Right ventricle myocardium inferior (tissue), 1 donor: Measurements from ENCODE around the gene TCERG1. TPM values are rescaled to one million over a fixed set of nuclear protein-coding genes. Genes with fewer than 3 reads are reported as not detected.
"Not testable (repeated sequence)": the region's sequence is repeated elsewhere in the genome, so short reads cannot be mapped to it uniquely, and the experiment has no call there.

Experiments
- ATAC-seq: fragments of 200-7000 bp; cut with Tn5 transposase; one replicate; pipeline ENCODE4 v1.9.1; 2020; ENCODE audit warnings: mild to moderate bottlenecking, moderate library complexity
- DNase-seq: peaks from one replicate; pipeline ENCODE4 v3.0.0; 2021; ENCODE audit errors: missing footprints
- intact Hi-C: fragments of 100-400 bp; cut with DNase I; formaldehyde crosslinking; loops from one replicate; pipeline ENCODE4 v1.11.0; 2022
- total RNA-seq: library from RNA; stranded (reverse); fragmentation: NEBNext Ultra II Directional; extraction: Animal tissue kit (Norgen Biotek cat#: 25700); gene quantifications from one replicate; pipeline ENCODE4 v1.2.1, GENCODE V29; 2021
- donor health status: DM: no; HTN: yes; CAD: no; lungs with severe emphysema.

TCERG1 gene
- total RNA-seq, 1 donor from 2014 or later, result 16.4 TPM

GRCh38 chr5:146548781-146549449, 101.8 kb downstream of the TCERG1 start:
- no peak for ATAC-seq
- intact Hi-C loops, result no loop called here

GRCh38 chr5:146549615-146550014, 102.5 kb downstream of the TCERG1 start:
- intact Hi-C loops, result no loop called here
- no peak for ATAC-seq

More at GRCh38 chr5:146548781-146549449, 101.8 kb downstream of the TCERG1 start:
- DNase-seq, result no peak

GRCh38 chr5:146553446-146553845, 106.3 kb downstream of the TCERG1 start:
- ATAC-seq, result no peak

More at GRCh38 chr5:146549615-146550014, 102.5 kb downstream of the TCERG1 start:
- no peak for DNase-seq

GRCh38 chr5:146556884-146557283, 109.8 kb downstream of the TCERG1 start:
- DNase-seq, ATAC-seq, intact Hi-C loops: not testable (repeated sequence)

More at GRCh38 chr5:146553446-146553845, 106.3 kb downstream of the TCERG1 start:
- DNase-seq, result no peak
- intact Hi-C loops, result no loop called here

- ATAC-seq (no peak), DNase-seq (no peak)
- intact Hi-C loops, result no loop called here
Observed at GRCh38 chr5:146560205-146560812, 113.2 kb downstream of the TCERG1 start.

Other genes starting within 250 kb of the TCERG1 start
- 13.4 TPM for gene RBM27, start 243.7 kb upstream of the TCERG1 start, total RNA-seq
- not detected for gene POU4F3, start 108.5 kb upstream of the TCERG1 start, total RNA-seq
- not detected for gene GPR151, start 68.9 kb downstream of the TCERG1 start, total RNA-seq